Renal cortical epithelial cell (primary cell): ENCODE results near the gene RTRAF. TPM values are rescaled to one million over a fixed set of nuclear protein-coding genes. Genes with fewer than 3 reads are reported as not detected.

Experiments used
- DNase-seq: peaks from one replicate; pipeline ENCODE4 v3.0.0-alpha.2; 2011; ENCODE audit warnings: low read depth
- total RNA-seq: library from RNA; depleted of rRNA; stranded (reverse); fragments of >200 nt; gene quantifications from 2 replicates; pipeline ENCODE4 v1.2.3, GENCODE V29; 2014

The RTRAF gene
- total RNA-seq, 1 donor from 2014 or later = 65.1 TPM

GRCh38 chr14:52049721-52050588 lies 60.6 kb downstream of the RTRAF start:
- no peak for DNase-seq

- DNase-seq = no peak
Observed at GRCh38 chr14:52051251-52051650, 61.9 kb downstream of the RTRAF start.

GRCh38 chr14:52051871-52052270 lies 62.5 kb downstream of the RTRAF start:
- no peak for DNase-seq

GRCh38 chr14:52052288-52052943 lies 63.1 kb downstream of the RTRAF start:
- peak; percentile 11 for DNase-seq

- peak; percentile 38 for DNase-seq
Observed at GRCh38 chr14:52053044-52053443, 63.7 kb downstream of the RTRAF start.

- no peak for DNase-seq
Observed at GRCh38 chr14:52054678-52055077, 65.3 kb downstream of the RTRAF start.

- DNase-seq = no peak
Observed at GRCh38 chr14:52055167-52055566, 65.8 kb downstream of the RTRAF start.

GRCh38 chr14:52058341-52058740 lies 69.0 kb downstream of the RTRAF start:
- DNase-seq = no peak

GRCh38 chr14:52059649-52060048 lies 70.3 kb downstream of the RTRAF start:
- peak; percentile 92 for DNase-seq

- peak; percentile 34 for DNase-seq
Observed at GRCh38 chr14:52060080-52060479, 70.7 kb downstream of the RTRAF start.

Other genes starting within 250 kb of the RTRAF start
- gene GNG2, start 128.9 kb upstream of the RTRAF start, total RNA-seq = 0.52 and 2.8 TPM in 2 replicates
- 20.3 and 106 TPM in 2 replicates for gene NID2, start 79.5 kb downstream of the RTRAF start, total RNA-seq